SJCRH30 (cell line): ENCODE measurements around the gene DNAH6. TPM values are rescaled to one million over a fixed set of nuclear protein-coding genes. Genes with fewer than 3 reads are reported as not detected.
A peak's percentile ranks its signal among the peaks of the same experiment; 100 is the strongest.
"Not testable (repeated sequence)": the region's sequence is repeated elsewhere in the genome, so short reads cannot be mapped to it uniquely, and the experiment has no call there.

Experiments
- DNase-seq, 2 experiments: peaks; one replicate each; pipeline ENCODE4 v3.0.0-alpha.2; 2015 to 2020
- H3K27ac ChIP-seq: fragments of 250-450 bp; sonication (Bioruptor Pico); 2 replicates; pipeline ENCODE4 v1.5.1; 2020; ENCODE audit warnings: mild to moderate bottlenecking, moderate library complexity
- H3K27me3 ChIP-seq: fragments of 250-450 bp; sonication (Bioruptor Pico); 2 replicates; pipeline ENCODE4 v1.5.1; 2020; ENCODE audit warnings: mild to moderate bottlenecking, moderate library complexity
- H3K36me3 ChIP-seq: fragments of 250-450 bp; sonication (Bioruptor Pico); 2 replicates; pipeline ENCODE4 v1.5.1; 2020; ENCODE audit warnings: mild to moderate bottlenecking, moderate library complexity
- H3K4me1 ChIP-seq: fragments of 250-450 bp; sonication (Bioruptor Pico); 2 replicates; pipeline ENCODE4 v1.5.1; 2020; ENCODE audit warnings: mild to moderate bottlenecking, moderate library complexity
- H3K4me3 ChIP-seq: fragments of 250-450 bp; sonication (Bioruptor Pico); 2 replicates; pipeline ENCODE4 v1.5.1; 2020; ENCODE audit warnings: mild to moderate bottlenecking, moderate library complexity
- H3K9me3 ChIP-seq: fragments of 250-450 bp; sonication (Bioruptor Pico); replicated peaks from 2 replicates; pipeline ENCODE4 v1.5.1; 2020; ENCODE audit warnings: mild to moderate bottlenecking, moderate library complexity
- total RNA-seq: library from RNA; depleted of rRNA; stranded (reverse); fragments of >200 nt; shearing (Covaris generic); gene quantifications from 2 replicates; pipeline ENCODE4 v1.2.3, GENCODE V29; 2014

The DNAH6 gene
- total RNA-seq, 1 experiment from 2014 or later, result not detected

DNA sequence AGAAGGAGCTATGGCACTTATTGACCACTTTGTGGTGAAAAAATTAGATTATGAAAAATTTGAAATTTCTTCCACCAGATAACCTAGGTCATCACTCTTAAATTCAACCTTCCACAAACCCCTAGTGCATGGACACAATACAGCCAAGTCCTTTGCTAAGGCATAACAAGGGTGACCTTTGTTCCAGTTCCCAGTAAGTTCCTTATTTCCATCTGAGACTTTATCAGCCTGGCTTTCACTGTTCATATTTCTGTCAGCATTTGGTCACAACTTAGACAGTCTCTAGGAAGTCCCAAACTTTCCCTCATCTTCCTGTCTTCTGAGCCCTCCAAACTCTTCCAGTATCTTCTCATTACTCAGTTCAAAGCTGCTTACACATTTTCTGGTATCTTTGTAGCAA lies 232.0 kb downstream of the DNAH6 start:
- Histone ChIP-seq H3K4me1 (no peaks in the 10 kb centered on the region), H3K27ac (no peak overlapping the region), H3K27me3 (no peaks in the 10 kb centered on the region), H3K4me3 (no peak overlapping the region), H3K9me3 (no peaks in the 10 kb centered on the region), H3K36me3 (no peaks in the 10 kb centered on the region)
- DNase-seq, result no peak

DNA sequence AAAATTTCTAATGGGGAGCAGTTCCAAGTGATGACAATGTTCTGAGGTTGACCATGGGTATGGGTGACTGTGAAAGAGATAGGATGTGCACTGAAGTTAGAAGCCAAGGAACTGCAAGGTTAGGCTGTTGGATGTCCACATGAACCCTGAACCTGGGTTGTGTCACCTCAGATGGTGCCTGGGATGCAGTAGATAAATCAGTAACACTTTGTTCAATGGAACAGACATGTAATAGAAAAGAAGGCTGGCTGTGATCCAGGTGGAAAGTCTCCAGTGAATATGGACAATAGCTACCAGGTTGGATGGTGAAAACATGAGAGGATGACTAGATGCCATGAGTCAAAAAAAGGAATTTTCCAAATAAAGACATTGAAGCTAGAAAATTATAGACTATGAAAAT lies 233.1 kb downstream of the DNAH6 start:
- H3K4me1 ChIP-seq, result no peaks in the 10 kb centered on the region
- H3K9me3 ChIP-seq, result no peaks in the 10 kb centered on the region
- no peaks in the 10 kb centered on the region for H3K36me3 ChIP-seq
- H3K4me3 ChIP-seq, result no peak overlapping the region
- no peak overlapping the region for H3K27ac ChIP-seq
- DNase-seq, result no peak
- no peaks in the 10 kb centered on the region for H3K27me3 ChIP-seq

DNA sequence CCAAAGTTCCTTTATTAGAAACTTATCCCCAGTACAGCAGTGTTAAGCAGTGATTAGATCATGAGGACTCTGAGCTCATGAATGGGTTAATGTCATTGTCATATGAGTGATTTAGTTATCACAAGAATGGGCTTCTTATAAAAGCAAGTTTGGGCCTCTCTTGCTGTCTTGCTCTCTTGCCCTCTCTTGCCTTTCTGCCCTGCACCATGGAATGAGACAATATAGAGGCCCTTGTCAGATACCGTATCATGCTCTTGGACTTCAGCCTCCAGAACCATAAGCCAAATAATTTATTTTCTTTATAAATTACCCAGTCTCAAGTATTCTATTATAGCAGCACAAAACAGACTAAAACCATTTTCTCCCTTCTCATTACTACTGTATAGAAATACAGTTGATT lies 238.8 kb downstream of the DNAH6 start:
- Histone ChIP-seq H3K27ac (no peak overlapping the region), H3K9me3 (no peaks in the 10 kb centered on the region), H3K4me3 (no peak overlapping the region), H3K36me3 (no peaks in the 10 kb centered on the region), H3K4me1 (no peaks in the 10 kb centered on the region), H3K27me3 (no peaks in the 10 kb centered on the region)
- DNase-seq, result no peak

DNA sequence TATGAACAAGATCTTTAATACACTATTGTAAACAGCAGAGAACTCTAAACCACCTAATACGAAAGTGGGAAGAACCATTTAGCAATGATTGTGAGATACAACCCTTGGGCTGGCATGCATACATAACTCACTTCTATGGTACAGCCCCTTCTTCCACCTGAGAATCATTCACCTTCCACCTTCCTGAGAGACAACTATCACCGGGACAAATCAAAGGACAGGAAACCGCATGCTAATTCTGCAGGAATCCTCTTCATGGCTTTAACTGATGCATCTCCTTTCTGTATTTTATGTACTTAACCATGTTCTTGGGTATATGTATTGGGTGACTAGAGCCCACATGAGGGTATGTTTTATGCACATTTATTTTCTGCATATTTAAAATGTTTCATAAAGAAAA lies 241.3 kb downstream of the DNAH6 start:
- no peak overlapping the region for H3K27ac ChIP-seq
- no peaks in the 10 kb centered on the region for H3K27me3 ChIP-seq
- no peaks in the 10 kb centered on the region for H3K4me1 ChIP-seq
- DNase-seq, result no peak
- no peaks in the 10 kb centered on the region for H3K36me3 ChIP-seq
- H3K4me3 ChIP-seq, result no peak overlapping the region
- no peaks in the 10 kb centered on the region for H3K9me3 ChIP-seq

DNA sequence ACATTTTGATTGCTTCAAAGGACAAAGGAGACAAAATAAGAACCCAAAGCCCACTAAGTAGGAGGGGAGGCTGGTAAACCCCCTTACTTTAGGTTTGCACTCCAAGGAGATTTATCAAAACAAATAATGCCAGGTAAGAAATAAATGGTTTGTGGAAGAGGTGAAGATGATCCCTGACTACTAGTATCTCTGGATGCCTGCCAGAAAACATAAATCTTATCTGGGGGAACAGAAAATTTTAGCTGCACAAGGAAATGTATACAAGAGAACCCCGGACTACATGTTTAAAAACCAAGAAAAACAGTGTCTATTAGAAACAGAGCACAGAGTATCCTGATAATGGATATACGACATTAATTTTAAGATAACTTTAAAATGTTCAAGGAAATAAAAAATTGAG lies 250.5 kb downstream of the DNAH6 start:
- Histone ChIP-seq H3K9me3 (0 out of 2 replicates have a peak, but pooled peaks cover 3% of the 10 kb centered on the region), H3K36me3 (no peaks in the 10 kb centered on the region), H3K4me1 (no peaks in the 10 kb centered on the region), H3K4me3 (no peak overlapping the region), H3K27ac (no peak overlapping the region), H3K27me3 (no peaks in the 10 kb centered on the region)
- DNase-seq, result no peak

DNA sequence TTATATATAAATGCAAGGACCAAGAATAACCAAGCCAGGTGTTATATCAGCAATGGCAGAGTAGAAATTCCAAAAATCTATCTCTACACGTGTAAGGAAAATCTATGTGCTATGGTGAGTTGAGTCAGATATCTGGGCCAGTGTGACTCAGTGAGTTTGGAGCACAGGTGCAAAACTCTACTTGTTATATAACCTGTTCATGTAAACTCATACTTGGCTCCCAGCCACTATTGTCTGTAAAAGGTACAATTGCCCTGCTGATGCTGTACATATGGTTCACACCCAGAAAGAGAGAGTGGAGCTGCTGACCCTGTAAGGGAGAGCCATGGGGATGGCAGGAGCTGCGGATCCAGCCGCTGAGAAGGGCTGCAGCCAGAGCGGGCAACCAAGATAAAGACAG lies 252.5 kb downstream of the DNAH6 start:
- Histone ChIP-seq H3K36me3 (no peaks in the 10 kb centered on the region), H3K9me3 (0 out of 2 replicates have a peak, but pooled peaks cover 3% of the 10 kb centered on the region), H3K27me3 (no peaks in the 10 kb centered on the region), H3K4me3 (no peak overlapping the region), H3K4me1 (no peaks in the 10 kb centered on the region), H3K27ac (no peak overlapping the region)
- peak in 1 of 2 experiments; percentile 4 for DNase-seq

DNA sequence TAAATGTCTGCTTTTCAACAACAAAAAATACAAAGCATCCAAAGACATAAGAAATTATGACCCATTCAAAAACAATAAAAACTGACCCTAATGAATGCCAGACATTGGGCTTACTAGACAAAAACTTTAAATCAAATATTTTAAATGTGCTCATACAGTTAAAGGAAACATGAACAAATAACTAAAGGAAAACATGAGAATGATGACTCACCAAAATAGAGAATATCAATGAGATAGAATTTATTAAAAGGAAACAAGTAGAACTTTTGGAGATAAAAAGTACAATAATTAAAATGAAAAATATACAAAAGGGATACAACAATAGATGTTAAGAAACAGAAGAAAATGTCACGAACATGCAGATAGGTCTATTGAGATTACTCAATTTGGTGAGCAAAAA lies 254.0 kb downstream of the DNAH6 start:
- no peak overlapping the region for H3K4me3 ChIP-seq
- no peaks in the 10 kb centered on the region for H3K4me1 ChIP-seq
- H3K36me3 ChIP-seq, result no peaks in the 10 kb centered on the region
- DNase-seq, result no peak
- 0 out of 2 replicates have a peak, but pooled peaks cover 3% of the 10 kb centered on the region for H3K9me3 ChIP-seq
- H3K27me3 ChIP-seq, result no peaks in the 10 kb centered on the region
- no peak overlapping the region for H3K27ac ChIP-seq

DNA sequence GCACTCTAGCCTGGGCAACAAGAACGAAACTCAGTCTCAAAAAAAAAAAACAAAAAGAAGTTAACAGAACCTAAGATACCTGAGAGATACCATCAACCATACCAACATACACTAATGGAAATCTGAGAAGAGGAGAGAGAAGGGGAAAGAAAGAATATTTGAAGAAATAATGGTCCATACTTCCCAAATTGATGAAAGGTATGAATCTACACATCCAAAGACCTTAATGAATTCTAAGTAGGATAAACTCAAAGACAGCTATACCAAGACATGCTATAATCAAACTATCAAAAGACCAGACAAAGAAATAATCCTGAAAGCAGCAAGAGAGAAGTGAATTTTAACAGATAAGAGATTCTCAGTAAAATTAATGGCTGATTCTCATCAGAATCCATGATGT lies 255.0 kb downstream of the DNAH6 start:
- no peaks in the 10 kb centered on the region for H3K4me1 ChIP-seq
- DNase-seq, result no peak

DNA sequence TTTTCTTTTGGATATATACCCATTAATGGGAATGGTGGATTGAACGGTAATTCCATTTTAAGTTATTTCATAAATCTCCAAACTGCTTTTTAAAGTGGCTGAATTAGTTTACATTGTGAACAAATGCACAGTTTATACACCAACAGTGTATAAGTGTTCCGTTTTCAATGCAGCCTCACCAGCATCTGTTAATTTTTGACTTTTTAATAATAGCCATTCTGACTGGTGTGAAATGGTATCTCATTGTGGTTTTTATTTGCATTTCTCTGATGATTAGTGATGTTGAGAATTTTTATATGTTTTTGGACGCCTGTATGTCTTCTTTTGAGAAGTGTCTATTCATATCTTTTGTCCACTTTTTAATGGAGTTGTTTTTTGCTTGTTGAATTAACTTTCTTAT lies 257.3 kb downstream of the DNAH6 start:
- not testable (repeated sequence) for H3K4me1 ChIP-seq, H3K9me3 ChIP-seq, H3K27me3 ChIP-seq, H3K4me3 ChIP-seq, H3K36me3 ChIP-seq, H3K27ac ChIP-seq, DNase-seq

More for the DNA sequence above, 255.0 kb downstream of the DNAH6 start:
- Histone ChIP-seq H3K27ac (no peak overlapping the region), H3K9me3 (0 out of 2 replicates have a peak, but pooled peaks cover 3% of the 10 kb centered on the region), H3K27me3 (no peaks in the 10 kb centered on the region), H3K36me3 (no peaks in the 10 kb centered on the region), H3K4me3 (no peak overlapping the region)

DNA sequence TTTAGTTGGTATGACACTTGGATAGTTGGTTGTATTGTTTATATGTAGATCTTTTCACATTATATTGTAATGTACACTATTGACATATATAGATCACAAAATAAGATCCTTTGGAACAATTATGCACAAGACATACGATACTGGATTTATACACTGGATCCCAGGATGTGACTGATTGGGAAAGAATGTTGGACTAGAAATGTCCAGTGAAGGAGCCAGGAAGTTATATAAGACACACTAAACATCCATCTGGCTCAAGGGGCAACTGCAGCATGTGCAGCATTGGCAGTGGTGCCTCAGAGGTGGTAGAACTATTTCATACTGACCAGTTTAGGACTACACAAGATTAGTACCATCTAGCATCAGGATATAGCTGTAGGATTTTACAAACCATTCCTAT lies 259.7 kb downstream of the DNAH6 start:
- Histone ChIP-seq H3K36me3 (no peaks in the 10 kb centered on the region), H3K4me3 (no peak overlapping the region)
- no peak for DNase-seq

DNA sequence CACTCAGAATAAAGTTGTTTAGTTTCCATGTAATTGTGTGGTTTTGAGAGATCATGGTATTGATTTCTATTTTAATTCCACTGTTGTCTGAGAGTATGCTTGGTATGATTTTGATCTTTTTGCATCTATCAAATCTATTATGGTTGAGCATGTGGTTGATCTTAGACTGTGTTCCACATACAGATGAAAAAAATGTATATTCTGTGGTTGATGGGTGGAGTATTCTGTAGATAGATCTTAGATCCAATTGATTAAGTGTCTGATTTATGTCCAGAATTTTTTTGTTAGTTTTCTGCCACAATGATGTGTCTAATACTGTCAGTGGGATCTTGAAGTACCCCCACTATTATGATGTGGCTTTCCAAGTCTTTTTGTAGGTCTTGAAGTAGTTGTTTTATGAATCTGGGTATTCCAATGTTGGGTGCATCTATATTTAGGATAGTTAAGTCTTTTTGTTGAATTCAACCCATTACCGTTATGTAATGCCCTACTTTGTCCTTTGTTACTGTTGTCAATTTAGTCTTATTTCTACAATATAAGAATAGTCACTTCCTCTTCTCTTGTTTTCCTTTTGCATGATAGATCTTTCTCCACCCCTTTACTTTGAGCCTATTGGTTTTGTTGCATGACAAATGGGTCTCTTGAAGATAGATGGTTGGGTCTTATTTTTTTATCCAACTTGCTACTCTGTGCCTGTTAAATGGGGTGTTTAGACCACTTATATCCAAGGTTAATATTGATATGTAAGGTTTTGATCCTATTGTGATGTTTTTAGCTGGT lies 262.8 kb downstream of the DNAH6 start:
- Histone ChIP-seq H3K27ac (no peak overlapping the region), H3K27me3 (no peaks in the 10 kb centered on the region), H3K4me3 (no peak overlapping the region), H3K36me3 (no peaks in the 10 kb centered on the region), H3K4me1 (no peaks in the 10 kb centered on the region), H3K9me3 (no peaks in the 10 kb centered on the region)
- no peak for DNase-seq

More for the DNA sequence above, 259.7 kb downstream of the DNAH6 start:
- Histone ChIP-seq H3K9me3 (0 out of 2 replicates have a peak, but pooled peaks cover 3% of the 10 kb centered on the region), H3K27me3 (no peaks in the 10 kb centered on the region), H3K27ac (no peak overlapping the region), H3K4me1 (no peaks in the 10 kb centered on the region)

DNA sequence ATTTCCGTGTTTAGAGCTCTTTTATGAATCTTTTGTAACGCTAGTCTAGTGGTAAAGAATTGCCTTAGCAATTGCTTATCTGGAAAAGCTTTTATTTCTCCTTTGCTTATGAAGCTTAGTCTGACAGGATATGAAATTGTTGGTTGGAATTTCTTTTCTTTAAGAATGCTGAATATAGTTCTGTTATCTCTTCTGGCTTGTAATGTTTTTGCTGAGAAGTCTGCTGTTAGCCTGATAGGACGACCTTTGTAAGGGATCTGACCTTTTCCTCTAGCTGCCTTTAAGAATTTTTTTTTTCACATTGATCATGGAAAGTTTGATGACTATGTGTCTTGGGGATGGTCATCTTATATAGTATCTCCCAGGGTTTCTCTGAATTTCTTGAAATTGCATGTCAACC lies 263.5 kb downstream of the DNAH6 start:
- Histone ChIP-seq H3K9me3 (no peaks in the 10 kb centered on the region), H3K27ac (no peak overlapping the region), H3K27me3 (no peaks in the 10 kb centered on the region), H3K4me3 (no peak overlapping the region), H3K36me3 (no peaks in the 10 kb centered on the region), H3K4me1 (no peaks in the 10 kb centered on the region)
- no peak for DNase-seq

DNA sequence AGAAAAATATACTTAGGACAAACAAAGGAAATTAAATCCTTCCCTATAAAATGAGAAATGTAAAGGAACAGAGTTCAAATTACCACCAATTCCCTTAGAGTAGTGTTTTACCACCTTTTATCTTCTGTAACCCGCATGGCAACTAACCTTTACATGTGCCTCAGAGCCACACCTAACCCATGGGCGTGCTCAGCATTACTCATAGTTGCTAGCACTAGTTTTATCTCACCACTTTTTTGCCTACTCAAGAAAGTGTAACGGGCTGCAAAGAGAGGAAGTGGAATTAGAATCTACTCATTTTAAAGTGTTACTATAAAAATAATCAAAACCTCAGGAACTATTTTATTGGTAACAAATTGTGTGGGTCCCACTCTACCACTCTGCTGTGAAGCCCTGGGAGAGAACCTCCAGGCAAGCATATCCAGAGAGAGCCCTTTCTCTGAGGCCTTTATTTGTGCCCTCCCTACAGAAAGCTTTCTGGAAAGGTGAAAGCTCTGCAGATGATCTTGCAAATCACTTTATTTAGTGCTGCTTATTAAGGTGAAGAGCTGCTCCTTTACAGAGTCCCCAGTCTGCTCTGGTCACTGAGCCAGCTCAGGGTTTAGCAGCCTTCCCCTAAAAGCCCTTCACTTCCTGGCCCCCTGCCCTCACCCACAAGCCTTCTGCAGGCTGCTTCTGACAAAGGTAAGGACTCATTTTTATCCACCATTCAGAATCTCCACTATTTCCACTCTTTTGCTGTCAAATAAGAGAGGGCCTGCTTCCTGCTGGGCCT lies 265.8 kb downstream of the DNAH6 start:
- Histone ChIP-seq H3K27ac (no peak overlapping the region), H3K4me1 (no peaks in the 10 kb centered on the region), H3K27me3 (no peaks in the 10 kb centered on the region), H3K36me3 (no peaks in the 10 kb centered on the region), H3K4me3 (no peak overlapping the region), H3K9me3 (no peaks in the 10 kb centered on the region)
- DNase-seq, result no peak

DNA sequence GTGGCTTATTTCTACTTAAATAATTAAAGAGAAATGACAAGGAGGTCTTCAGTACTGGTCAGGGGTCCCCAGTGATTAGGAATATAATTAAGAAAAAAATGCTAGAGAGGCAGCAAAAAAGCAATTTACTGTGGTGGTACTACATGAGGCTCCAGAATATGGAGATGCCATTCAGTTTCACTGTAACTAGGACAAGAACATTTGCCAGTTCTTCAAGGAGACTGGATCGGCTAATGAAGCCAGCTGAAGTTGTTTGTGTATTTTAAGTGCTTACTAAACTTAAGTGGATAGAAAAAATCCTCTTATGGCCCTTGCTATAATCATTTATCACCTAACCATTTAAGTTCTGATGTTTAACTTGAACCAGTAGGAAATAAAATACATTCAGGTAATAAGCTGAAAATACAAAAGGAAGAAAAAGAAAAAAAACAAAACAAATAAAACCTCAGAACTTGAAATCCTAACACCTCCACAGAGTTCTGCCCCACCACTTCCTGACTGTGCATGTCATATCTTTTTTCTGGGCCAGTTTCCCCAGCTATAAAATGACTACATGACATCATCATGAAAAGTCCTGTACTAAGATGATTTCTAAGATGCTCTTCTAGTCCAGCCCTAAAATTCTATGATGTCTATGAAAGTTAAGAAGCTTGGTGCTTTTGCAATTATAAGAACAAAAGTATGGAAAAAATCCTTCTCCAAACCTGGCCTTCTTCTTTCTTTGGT lies 266.6 kb downstream of the DNAH6 start:
- Histone ChIP-seq H3K36me3 (no peaks in the 10 kb centered on the region), H3K4me3 (no peak overlapping the region), H3K9me3 (no peaks in the 10 kb centered on the region), H3K27me3 (no peaks in the 10 kb centered on the region), H3K4me1 (no peaks in the 10 kb centered on the region), H3K27ac (no peak overlapping the region)
- no peak for DNase-seq

DNA sequence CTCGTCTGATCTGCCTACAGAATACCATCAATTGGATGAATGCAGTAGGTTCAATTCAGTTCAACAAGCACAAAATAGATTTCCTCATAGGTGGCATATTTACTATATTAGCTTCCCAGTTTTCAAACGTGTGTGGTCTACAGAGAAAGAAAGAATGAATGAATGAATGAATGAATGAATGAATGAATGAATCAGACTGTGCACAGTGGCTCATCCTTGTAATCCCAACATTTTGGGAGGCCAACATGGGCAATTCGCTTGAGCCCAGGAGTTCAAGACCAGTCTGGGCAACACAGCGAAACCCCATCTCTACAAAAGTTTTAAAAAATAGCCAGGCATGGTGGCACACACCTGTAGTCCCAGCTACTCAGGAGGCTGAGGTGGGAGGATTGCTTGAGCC lies 269.7 kb downstream of the DNAH6 start:
- DNase-seq, result no peak
- no peaks in the 10 kb centered on the region for H3K4me1 ChIP-seq
- no peaks in the 10 kb centered on the region for H3K9me3 ChIP-seq
- H3K27ac ChIP-seq, result no peak overlapping the region
- no peak overlapping the region for H3K4me3 ChIP-seq
- no peaks in the 10 kb centered on the region for H3K36me3 ChIP-seq
- no peaks in the 10 kb centered on the region for H3K27me3 ChIP-seq
